Measurements from ENCODE around the gene NPTX2. TPM values are rescaled to one million over a fixed set of nuclear protein-coding genes. Genes with fewer than 3 reads are reported as not detected.

Gene NPTX2
- total and polyA plus RNA-seq, 5 donors from 2014 or later, result not detected

DNA sequence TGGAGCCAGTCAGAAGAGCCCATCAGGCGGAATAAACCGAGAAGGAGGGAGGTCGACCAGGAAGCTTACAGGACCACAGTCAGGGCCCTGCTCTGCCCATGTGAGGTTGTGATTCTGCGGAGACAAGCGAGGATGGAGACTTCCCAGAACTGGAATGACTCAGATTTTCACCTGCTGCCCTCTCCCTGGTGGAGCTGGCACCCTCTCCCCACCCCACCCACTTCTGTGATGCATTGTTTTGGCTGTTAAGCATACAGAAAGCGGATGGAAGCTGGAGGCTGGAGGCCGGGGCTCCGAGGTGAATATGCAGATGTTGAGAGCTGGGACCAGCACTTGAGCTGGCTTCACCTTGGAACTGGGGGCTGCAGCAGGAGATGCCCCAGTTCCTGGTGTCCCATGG lies 57.4 kb downstream of the NPTX2 start:
- Histone ChIP-seq H3K9me3 (ENCODE audit: control insufficient read depth in 2 of 2, low read length in 2 of 2) (peaks cover 0 to 5% of the 10 kb centered on the region in 2 experiments), H3K27me3 (ENCODE audit: control insufficient read depth, insufficient read depth, low read length) (no peaks in the 10 kb centered on the region), H3K36me3 (ENCODE audit: control insufficient read depth, insufficient read depth, low read length) (no peaks in the 10 kb centered on the region), H3K4me3 (ENCODE audit: low read depth, low read length) (no peak overlapping the region), H3K4me1 (ENCODE audit: control insufficient read depth, insufficient read depth, low read length, poor library complexity, severe bottlenecking) (no peaks in the 10 kb centered on the region), H3K27ac (ENCODE audit: insufficient read depth, low read length, poor library complexity, severe bottlenecking) (no peak overlapping the region)
- DNase-seq (no peak), ATAC-seq (ENCODE audit: low read depth in 2 of 2) (no peak)
- Mint-ChIP-seq H3K4me1 (peaks cover 0 to 2% (median 0%) of the 10 kb centered on the region in 4 donors), H3K4me3 (no peak overlapping the region), H3K27me3 (no peaks in the 10 kb centered on the region), H3K36me3 (no peaks in the 10 kb centered on the region), H3K9me3 (peaks cover 0 to 8% (median 3%) of the 10 kb centered on the region in 7 donors), H3K27ac (no peak overlapping the region)

DNA sequence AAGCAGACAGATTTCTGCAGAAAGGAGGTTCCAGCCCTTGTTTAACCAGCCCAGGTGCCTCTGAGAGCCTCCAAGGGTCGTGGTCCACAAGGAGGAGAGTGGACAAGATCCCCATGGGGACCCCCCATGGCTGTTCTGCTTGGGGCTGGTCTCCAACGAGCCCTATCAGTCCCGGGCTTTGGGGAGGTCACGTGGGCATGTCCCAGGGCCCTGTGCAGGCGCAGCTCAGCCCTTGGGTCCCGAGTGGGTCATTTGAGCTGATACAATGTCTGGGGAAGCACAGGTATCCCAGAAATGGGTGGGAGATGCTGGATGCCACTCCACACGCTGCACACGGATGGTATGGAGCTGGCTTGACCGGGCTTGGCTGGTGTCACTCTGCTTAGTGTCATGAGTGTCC lies 57.8 kb downstream of the NPTX2 start:
- no peaks in the 10 kb centered on the region for H3K4me1 ChIP-seq (ENCODE audit: control insufficient read depth, insufficient read depth, low read length, poor library complexity, severe bottlenecking)
- H3K27me3 ChIP-seq (ENCODE audit: control insufficient read depth, insufficient read depth, low read length), result no peaks in the 10 kb centered on the region
- Mint-ChIP-seq H3K27me3 (no peaks in the 10 kb centered on the region), H3K9me3 (peaks cover 0 to 8% (median 3%) of the 10 kb centered on the region in 7 donors), H3K4me1 (peaks cover 0 to 2% (median 0%) of the 10 kb centered on the region in 4 donors), H3K27ac (no peak overlapping the region), H3K4me3 (no peak overlapping the region), H3K36me3 (no peaks in the 10 kb centered on the region)
- H3K4me3 ChIP-seq (ENCODE audit: low read depth, low read length), result no peak overlapping the region
- ATAC-seq (ENCODE audit: low read depth in 2 of 2) (no peak), DNase-seq (no peak)
- H3K9me3 ChIP-seq (ENCODE audit: control insufficient read depth in 2 of 2, low read length in 2 of 2), result peaks cover 0 to 5% of the 10 kb centered on the region in 2 experiments
- H3K36me3 ChIP-seq (ENCODE audit: control insufficient read depth, insufficient read depth, low read length), result no peaks in the 10 kb centered on the region
- H3K27ac ChIP-seq (ENCODE audit: insufficient read depth, low read length, poor library complexity, severe bottlenecking), result no peak overlapping the region

DNA sequence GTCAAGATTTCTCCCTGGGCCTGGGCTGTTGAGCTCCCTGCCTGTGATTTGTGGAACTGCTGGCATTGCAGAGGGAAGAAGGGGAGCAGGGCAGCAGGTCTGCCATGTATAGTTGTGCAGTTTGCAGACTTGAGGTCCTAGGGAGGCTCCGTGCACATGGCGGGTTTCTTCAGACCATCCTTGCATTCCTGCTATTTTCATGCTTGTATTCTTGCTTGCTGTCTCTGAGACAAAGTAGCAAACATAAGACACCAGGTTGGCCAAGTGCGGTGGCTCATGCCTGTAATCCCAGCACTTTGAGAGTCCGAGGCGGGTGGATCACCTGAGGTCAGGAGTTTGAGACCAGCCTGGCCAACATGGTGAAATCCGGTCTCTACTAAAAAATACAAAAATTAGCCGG lies 61.1 kb downstream of the NPTX2 start:
- ATAC-seq (ENCODE audit: low read depth in 2 of 2) (no peak), DNase-seq (no peak)
- no peaks in the 10 kb centered on the region for H3K4me1 Mint-ChIP-seq
- H3K27me3 Mint-ChIP-seq, result no peaks in the 10 kb centered on the region
- H3K9me3 Mint-ChIP-seq, result peaks cover 0 to 7% (median 2%) of the 10 kb centered on the region in 7 donors
- no peak overlapping the region for H3K4me3 ChIP-seq (ENCODE audit: low read depth, low read length)
- peaks cover 3% of the 10 kb centered on the region for H3K27me3 ChIP-seq (ENCODE audit: control insufficient read depth, insufficient read depth, low read length)
- H3K9me3 ChIP-seq (ENCODE audit: control insufficient read depth in 2 of 2, low read length in 2 of 2), result no peaks in the 10 kb centered on the region
- no peak overlapping the region for H3K27ac ChIP-seq (ENCODE audit: insufficient read depth, low read length, poor library complexity, severe bottlenecking)
- no peaks in the 10 kb centered on the region for H3K4me1 ChIP-seq (ENCODE audit: control insufficient read depth, insufficient read depth, low read length, poor library complexity, severe bottlenecking)
- H3K4me3 Mint-ChIP-seq, result no peak overlapping the region
- H3K36me3 Mint-ChIP-seq, result no peaks in the 10 kb centered on the region
- no peaks in the 10 kb centered on the region for H3K36me3 ChIP-seq (ENCODE audit: control insufficient read depth, insufficient read depth, low read length)
- no peak overlapping the region for H3K27ac Mint-ChIP-seq

Other genes with a start within 250 kb of the NPTX2 start
- 0.86 TPM for gene BAIAP2L1, start 216.2 kb upstream of the NPTX2 start, total RNA-seq
- under 1 TPM; 0.12 to 0.62 (median 0.48) TPM for gene BAIAP2L1, start 216.2 kb upstream of the NPTX2 start, polyA plus RNA-seq

All from CD4-positive, CD25-positive, alpha-beta regulatory T cell (primary cell).